HG03378 (cell line): ENCODE results near the gene GAS7.
"Not testable (repeated sequence)": the region's sequence is repeated elsewhere in the genome, so short reads cannot be mapped to it uniquely, and the experiment has no call there.

Experiments used
- ATAC-seq: cut with Tn5 transposase; IDR thresholded peaks from one replicate; pipeline ENCODE4 v1.9.1; 2021; ENCODE audit warnings: mild to moderate bottlenecking, moderate library complexity; ENCODE audit not compliant: unreplicated experiment

GAS7 gene

GRCh38 chr17:10115536-10115932, 82.9 kb downstream of the GAS7 start:
- ATAC-seq = no peak

DNA sequence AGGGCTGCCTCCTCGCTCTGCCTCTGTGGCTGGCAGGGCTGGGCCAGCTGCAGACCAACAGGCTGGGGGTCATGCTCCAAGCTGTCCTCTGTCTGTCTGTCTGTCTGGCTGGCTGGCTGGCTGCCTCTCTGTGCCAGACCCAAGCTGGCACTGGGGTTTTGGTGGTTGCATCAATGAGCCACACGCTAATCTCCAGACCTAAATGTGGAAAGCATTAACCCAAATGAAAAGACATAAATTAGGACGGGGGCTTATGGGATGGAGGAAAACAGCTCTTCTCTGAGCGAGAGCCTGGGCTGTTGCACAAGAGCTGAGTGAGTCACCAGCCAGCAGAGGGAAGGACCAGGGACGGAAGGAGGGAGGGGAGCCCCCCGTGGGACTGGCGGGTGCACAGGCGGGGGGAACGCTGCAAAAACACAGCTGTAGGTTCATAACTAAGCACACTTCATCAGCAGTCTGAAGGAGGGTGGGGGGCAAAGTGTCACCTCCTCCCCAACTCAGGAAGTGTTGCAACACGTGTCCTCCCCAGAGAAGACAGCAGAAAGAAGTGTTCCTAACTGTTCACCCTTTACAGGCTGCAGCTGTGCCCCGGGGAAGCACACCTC, 83.4 kb downstream of the GAS7 start:
- ATAC-seq = no peak

DNA sequence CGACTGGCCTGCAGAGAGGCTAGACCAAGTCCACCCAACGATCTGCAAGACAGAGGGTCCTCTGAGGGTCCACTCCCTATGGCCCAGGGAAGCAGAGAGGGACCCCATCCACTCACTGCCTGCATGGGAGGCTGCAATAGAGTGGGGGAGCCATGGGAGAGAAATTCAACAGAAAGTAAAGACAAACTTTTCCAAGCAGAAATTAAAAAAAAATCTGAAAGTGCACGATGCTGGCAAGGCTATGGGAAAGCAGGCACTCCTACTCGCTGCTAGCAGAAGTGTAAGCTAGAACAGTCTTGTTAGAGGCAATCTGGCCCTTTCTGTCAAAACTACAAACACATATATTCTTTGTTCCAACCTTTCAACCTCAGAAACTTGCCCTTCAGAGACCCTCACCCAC, 85.4 kb downstream of the GAS7 start:
- ATAC-seq = no peak

DNA sequence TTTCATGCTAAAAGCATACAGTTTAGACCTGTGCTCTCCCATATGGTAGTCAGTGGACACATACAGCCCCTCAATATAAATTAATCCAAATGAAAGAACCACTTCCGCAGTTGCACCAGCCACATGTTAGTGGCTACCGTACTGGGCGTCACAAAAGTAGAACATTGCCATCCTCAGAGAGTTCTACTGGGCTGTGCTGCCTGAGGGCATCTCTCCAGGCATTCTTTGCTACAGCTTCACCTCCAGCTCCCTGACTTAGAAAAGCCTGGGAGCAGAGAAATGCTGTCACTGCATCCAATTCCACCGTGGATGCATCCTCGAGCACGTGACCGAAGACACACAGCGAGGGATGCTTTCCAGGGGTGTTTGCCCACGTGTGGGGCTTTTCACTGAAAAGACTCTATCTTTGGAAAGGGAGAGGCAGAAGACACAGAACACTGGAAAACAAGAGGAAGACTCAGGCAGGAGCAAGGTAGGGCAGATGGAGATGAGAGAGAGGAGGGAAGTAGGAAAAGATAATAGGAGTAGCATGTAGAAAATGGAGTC, 86.4 kb downstream of the GAS7 start:
- ATAC-seq = no peak

DNA sequence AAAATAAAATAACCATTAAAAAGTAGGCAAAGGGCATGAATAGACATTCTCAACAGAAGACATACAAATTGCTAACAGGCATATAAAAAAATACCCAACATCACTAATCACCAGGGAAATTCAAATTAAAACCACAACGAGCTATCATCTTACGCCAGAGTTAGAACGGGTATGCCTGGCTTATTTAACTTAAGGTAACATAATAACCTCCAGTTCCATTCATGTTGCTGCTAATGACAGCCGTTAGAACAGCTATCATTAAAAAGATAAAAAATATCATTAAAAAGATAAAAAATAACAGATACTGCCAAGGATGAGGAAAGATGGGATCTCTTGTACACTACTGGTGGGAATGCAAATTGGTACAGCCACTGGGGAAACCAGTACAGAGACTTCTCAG, 89.3 kb downstream of the GAS7 start:
- ATAC-seq = no peak

DNA sequence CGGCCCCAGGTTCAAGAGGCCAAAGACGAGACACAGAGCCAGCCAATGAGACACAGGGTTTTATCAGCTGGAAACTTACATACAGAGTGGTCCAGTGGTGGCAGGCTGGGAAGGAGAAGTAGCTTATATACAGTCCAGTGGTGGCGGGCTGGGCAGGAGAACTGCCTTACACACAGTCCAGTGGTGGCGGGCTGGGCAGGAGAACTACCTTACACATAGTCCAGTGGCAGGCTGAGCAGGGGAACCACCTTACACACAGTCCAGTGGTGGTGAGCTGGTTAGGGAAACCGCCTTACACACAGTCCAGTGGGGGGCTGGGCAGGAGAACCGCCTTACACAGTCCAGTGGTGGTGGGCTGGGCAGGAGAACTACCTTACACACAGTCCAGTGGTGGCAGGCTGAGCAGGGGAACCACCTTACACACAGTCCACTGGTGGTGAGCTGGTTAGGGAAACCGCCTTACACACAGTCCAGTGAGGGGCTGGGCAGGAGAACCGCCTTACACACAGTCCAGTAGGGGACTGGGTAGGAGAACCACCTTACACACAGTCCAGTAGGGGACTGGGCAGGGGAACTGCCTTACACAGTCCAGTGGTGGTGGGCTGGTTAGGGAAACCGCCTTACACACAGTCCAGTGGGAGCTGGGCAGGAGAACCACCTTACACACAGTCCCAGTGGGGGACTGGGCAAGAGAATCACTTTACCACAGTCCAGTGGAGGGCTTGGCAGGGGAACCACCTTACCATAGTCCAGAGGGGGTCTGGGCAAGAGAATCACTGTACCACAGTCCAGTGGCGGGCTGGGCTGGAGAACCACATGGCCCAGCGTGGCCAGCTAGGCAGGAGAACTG, 90.9 kb downstream of the GAS7 start:
- no peak for ATAC-seq

GRCh38 chr17:10106067-10106466, 92.3 kb downstream of the GAS7 start:
- no peak for ATAC-seq

- ATAC-seq = no peak
Observed at GRCh38 chr17:10105513-10106001, 92.8 kb downstream of the GAS7 start.

GRCh38 chr17:10103712-10104111, 94.7 kb downstream of the GAS7 start:
- no peak for ATAC-seq

GRCh38 chr17:10102817-10103216, 95.6 kb downstream of the GAS7 start:
- no peak for ATAC-seq

DNA sequence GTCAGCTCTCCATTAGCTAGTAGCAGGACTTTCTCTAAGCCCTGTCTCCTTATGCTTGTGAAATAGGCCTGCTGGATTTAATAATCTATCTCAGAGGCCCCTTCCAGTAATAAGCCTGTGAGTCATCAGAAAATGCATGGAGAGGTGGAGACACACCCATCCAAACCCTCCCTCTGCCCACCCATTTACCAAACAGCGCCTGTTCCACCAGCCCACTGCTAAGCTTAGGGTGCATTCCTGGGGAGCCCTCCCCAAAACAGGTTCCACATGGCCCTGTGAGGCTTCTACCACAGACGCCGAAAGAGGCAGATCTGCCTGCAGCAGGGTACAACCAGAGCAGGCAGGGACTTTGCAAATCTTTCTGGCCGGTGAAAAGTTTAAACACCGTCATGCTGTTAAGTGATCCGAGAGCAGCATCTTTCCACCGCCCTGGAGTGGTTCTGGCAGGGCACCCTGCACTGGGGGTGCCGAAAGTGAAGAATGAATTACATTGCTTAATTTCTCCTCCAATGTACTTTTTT, 99.3 kb downstream of the GAS7 start:
- no peak for ATAC-seq

DNA sequence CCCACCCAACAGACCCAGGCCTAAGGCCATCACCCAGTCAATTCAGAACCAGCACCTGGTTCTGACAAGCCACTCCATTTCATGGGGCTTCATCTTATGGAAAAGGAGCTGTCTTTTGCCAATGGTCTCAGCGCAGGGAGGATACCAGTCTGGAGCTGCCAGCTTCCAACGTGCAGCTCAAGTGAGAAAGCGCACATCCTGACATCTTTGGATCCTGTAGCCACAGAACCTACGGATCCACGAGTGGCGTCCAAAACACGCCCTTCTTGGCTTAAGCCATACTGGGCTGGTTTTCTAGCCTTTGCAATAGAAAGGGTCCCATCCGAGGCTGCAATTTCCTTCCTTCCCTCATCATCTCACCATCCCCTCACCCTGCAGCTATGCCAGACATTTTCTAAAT, 101.8 kb downstream of the GAS7 start:
- no peak for ATAC-seq

- ATAC-seq = not testable (repeated sequence)
Observed at GRCh38 chr17:10095295-10095694, 103.1 kb downstream of the GAS7 start.

- no peak for ATAC-seq
Observed at GRCh38 chr17:10094797-10095196, 103.6 kb downstream of the GAS7 start.

DNA sequence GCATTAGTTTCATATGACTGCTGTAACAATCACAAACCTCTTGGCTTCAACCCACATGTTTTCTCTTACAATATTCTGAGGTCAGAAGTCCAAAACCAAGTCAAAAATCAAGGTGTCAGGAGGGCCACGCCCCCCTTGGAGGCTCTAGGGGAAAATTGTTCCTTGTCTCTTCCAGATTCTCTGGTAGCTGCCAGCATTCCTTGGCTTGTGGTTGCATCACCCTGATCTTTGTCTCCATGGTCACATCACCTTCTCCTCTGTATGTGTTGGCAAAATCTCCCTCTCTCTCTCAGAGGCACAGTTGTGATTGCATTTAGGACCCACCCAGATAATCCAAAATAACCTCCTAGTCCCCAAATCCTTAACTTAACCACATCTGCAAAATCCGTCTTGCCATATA, 105.8 kb downstream of the GAS7 start:
- ATAC-seq = no peak

DNA sequence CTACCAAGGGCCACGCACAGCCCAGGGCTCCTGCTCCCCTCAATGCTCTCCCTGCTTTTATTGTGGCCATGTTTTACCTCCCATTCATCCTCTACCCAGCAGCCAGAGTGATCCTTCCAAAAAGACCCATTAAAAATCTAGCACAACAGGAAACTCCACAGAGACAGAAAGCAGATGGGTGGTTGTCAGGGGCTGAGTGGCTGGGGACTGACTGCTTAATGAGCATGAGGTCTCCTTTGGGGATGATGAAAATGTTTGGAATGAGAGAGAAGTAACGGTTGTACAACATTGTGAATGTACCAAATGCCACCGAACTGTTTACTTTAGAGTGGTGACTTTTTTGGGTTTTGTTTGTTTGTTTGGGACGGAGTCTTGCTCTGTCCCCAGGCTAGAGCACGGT, 107.4 kb downstream of the GAS7 start:
- no peak for ATAC-seq

- ATAC-seq = no peak
Observed at GRCh38 chr17:10089196-10089804, 109.1 kb downstream of the GAS7 start.

DNA sequence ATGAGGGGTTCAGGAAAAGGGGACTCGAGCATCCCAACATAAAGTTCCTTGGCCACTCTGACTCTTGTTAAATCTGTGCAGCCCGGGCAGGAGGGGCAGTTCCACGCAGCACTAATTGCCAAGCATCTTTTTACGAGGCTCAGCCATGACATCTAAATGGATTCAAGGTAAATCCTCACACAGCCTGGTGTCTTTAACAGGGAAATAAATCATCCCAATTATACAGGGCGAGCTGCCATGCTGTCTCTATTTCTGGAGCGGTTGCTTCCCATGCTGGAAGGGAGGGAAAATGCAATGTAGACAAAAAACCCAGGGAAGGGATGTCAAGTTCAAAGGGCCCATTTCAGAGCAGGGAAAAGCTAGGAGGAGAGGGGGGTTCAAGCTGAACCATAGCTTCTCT, 110.0 kb downstream of the GAS7 start:
- ATAC-seq = no peak

- ATAC-seq = no peak
Observed at GRCh38 chr17:10087355-10087754, 111.1 kb downstream of the GAS7 start.

GRCh38 chr17:10083864-10084263, 114.5 kb downstream of the GAS7 start:
- ATAC-seq = no peak

GRCh38 chr17:10082795-10083194, 115.6 kb downstream of the GAS7 start:
- ATAC-seq = no peak
